Omental fat pad (tissue), 4 donors: ENCODE results near the gene DDI2. TPM values are rescaled to one million over a fixed set of nuclear protein-coding genes. Genes with fewer than 3 reads are reported as not detected.

ENCODE experiments used
- ATAC-seq: fragments of 150-250 bp; one replicate; pipeline ENCODE4 v1.9.1; 2016; ENCODE audit warnings: mild to moderate bottlenecking, moderate library complexity; ENCODE audit not compliant: low FRiP score
- DNase-seq: peaks from one replicate; pipeline ENCODE4 v3.0.0-alpha.2; 2019; ENCODE audit warnings: low spot score
- total RNA-seq, 4 donors: library from RNA; depleted of rRNA; stranded (reverse); fragments of >200 nt; gene quantifications; one replicate each; pipeline ENCODE4 v1.1.0, GENCODE V29; 2016
- TF ChIP-seq, protein P1 (sequence below), 3 donors: fragments of 450-650 bp; IDR thresholded peaks; one replicate each; pipeline ENCODE4 v1.5.1; 2016 to 2017; ENCODE audit warnings: antibody characterized with exemption in 3 of 3, mild to moderate bottlenecking in 3 of 3, moderate library complexity in 2 of 3

Gene DDI2
- total RNA-seq, 4 donors from 2014 or later, result 49.3 to 63.2 (median 54.5) TPM

DNA sequence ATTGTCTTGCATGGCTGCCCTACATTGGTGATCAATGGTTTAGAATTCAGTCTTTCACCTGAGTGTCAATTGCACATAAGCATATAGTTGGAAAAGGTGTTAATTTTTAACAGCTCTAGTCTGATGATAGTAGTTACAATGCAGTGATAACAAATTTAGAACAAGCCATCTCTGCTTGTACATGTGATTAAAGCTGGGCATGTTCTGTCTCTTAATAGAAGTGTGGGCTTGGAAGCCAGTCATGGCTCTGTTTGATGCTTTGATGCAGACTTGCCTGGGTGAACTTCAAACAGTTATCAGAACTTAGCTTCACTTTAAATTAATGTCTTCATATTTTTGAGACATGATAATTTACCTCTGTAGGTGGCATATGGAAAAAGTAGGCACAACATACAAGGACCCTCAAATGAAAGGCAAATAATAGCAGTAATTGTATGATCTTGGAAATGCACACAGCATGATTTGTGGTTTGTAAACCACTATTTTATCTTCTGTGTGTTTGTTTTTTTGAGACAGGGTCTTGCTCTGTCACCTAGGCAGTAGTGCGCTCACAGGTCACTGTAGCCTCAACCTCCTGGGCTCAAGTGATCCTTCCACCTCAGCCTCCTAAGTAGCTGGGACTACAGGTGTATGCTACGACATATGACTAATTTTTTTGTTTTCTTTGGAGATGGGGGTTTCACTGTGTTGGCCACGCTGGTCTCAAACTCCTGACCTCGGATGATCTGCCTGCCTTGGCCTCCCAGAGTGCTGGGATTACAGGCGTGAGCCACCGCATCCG is 3.8 kb downstream of the DDI2 start:
- ATAC-seq (no peak), DNase-seq (no peak)
- TF ChIP-seq, protein P1, sequence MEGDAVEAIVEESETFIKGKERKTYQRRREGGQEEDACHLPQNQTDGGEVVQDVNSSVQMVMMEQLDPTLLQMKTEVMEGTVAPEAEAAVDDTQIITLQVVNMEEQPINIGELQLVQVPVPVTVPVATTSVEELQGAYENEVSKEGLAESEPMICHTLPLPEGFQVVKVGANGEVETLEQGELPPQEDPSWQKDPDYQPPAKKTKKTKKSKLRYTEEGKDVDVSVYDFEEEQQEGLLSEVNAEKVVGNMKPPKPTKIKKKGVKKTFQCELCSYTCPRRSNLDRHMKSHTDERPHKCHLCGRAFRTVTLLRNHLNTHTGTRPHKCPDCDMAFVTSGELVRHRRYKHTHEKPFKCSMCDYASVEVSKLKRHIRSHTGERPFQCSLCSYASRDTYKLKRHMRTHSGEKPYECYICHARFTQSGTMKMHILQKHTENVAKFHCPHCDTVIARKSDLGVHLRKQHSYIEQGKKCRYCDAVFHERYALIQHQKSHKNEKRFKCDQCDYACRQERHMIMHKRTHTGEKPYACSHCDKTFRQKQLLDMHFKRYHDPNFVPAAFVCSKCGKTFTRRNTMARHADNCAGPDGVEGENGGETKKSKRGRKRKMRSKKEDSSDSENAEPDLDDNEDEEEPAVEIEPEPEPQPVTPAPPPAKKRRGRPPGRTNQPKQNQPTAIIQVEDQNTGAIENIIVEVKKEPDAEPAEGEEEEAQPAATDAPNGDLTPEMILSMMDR (IDR thresholded peaks at IDR 0.05), result no peak

DNA sequence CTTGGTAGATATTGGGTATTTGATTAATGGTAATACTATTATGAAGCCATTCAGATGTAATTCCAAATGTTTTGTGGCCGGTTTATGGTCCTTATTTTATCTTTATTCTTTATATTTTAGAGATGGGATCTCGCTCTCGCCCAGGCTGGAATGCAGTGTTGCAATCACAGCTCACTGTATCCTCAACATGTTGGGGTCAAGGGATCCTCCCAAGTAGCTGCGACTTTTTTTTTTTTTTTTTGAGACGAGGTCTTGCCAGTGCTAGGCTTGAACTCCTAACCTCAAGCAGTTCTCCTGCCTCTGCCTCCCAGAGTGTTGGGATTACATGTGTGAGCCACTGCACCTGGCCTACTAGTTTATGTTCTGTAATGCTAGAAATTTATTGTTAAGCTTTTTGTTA is 4.7 kb downstream of the DDI2 start:
- no peak for DNase-seq
- TF ChIP-seq, protein P1 (IDR thresholded peaks at IDR 0.05), result no peak
- no peak for ATAC-seq

DNA sequence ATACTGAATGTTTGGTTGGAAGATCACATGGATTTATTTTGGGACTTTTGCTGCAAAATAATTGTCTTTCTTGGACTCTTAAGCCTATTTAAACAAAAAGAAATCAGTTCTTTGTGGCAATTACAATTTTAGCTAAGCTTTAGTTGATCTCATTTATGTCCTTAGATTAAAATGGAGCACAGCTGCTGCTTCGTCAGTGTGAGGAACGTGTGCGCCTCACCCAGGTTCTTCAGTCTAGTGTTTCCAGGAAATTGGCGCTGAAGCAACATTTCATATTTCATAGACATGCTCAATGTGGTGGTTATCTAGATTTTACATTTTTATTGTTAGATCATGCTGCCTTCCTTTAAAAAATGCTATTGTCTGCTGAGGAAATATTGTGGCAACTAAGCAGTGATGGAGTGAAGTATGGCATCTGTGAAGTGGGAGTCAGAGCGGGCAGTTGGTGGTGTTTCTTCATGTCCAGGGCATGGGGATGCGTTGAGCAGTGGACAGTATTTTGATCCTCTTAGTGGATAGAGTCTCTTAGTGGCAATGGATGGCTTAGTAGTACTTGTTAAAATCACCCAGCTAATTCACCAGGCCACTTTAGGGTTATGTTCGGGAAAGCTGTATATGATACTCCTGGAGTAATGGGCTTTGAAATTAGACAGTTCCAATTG is 5.6 kb downstream of the DDI2 start:
- no peak for DNase-seq
- no peak for ATAC-seq
- TF ChIP-seq, protein P1 (IDR thresholded peaks at IDR 0.05), result no peak

DNA sequence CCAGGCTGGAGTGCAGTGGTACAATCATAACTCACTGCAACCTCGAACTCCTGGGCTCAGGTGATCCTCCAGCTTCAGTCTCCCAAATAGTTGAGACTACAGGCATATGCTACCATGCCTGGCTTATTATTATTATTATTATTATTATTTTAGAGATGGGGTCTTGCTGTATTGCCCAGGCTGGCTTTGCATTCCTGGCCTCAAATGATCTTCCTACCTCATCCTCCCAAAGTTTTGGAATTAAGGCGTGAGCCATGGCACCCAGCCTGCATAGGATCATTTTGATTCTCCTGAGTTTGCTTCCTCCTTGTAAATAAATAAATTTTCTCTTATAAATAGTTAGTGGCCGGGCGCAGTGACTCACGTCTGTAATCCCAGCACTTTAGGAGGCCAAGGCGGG is 6.2 kb downstream of the DDI2 start:
- no peak for DNase-seq
- TF ChIP-seq, protein P1 (IDR thresholded peaks at IDR 0.05), result no peak
- ATAC-seq, result no peak

DNA sequence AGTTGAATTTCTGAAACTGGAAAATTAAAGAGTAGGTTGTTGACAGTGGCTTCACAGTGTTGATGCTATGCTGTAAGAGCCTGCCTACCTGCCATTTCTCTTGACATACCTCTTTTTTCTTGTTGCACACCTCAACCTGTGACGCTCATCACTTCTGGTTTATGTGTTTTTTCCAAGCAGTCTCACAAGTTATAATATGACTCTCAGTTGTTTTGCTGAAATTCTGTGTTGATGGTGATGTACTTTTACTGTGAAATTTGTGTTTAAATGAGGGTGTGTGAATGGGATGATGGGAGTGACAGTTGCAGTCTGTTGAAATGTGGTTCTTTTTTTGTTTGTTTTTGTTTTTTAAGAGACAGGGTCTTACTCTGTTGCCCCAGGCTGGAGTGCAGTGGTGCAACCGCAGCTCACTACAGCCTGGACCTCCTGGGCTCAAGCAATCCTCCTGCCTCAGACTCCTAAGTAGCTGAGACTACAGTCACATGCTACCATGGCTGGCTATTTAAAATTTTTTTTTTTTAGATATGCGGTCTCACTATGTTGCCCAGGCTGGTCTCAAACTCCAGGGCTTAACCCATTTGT is 7.0 kb downstream of the DDI2 start:
- DNase-seq (no peak), ATAC-seq (no peak)

DNA sequence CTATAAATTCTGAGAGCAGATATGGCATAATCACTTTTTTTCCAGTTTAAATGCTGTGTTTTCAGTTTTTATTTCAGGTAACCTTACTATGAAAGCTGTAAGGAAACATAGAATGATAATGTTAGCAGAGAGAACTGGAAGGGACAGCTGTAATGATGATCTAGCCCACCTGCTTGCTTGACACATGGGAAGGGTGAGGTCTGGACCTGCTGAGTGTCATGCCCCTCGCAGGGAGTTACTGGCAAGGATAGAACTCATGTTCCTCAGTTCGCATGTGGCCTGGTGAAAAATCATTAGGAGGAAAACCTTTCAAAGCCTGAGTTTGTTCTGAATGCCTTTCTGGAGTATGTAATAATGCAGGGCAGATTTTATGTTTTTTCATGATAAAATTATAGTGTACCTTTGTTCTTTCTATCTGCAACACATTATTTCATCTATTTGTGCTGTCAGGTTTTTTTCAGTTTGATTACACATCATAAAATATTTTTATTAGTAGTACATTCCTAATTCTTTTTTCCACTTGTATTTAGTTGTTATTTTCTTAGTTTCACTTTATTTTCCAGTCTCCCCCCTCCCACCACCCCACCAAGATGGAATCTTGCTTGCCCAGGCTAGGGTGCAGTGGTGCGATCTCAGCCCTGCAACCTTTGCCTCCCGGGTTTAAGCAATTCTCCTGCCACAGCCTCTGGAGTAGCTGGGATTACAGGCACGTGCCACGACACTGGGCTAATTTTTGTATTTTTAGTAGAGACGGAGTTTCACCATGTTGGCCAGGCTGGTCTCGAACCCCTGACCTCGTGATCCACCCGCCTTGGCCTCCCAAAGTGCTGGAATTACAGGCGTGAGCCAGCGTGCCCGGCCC is 8.0 kb downstream of the DDI2 start:
- TF ChIP-seq, protein P1 (IDR thresholded peaks at IDR 0.05), result no peak
- DNase-seq (no peak), ATAC-seq (no peak)

More for the DNA sequence above, 7.0 kb downstream of the DDI2 start:
- TF ChIP-seq, protein P1 (IDR thresholded peaks at IDR 0.05), result no peak
